Mammary epithelial cell (primary cell): ENCODE results near the gene ATAD3C.

Experiments
- CTCF ChIP-seq, 2 donors: IDR thresholded peaks in 1 of 2; conservative IDR thresholded peaks in 1 of 2; 2 replicates each; pipeline ENCODE4 v1.5.1; 2011 to 2012; ENCODE audit warnings: inconsistent platforms in 2 of 2, low read length in 2 of 2, mild to moderate bottlenecking in 2 of 2, control low read depth in 1 of 2, low read depth in 1 of 2; ENCODE audit not compliant: insufficient read depth in 1 of 2; ENCODE audit errors: extremely low read depth in 1 of 2
- EZH2 ChIP-seq: IDR thresholded peaks from 2 replicates; pipeline ENCODE4 v1.6.1; 2012; ENCODE audit warnings: low read length, inconsistent platforms, borderline replicate concordance

- TF ChIP-seq CTCF (conservative IDR thresholded peaks at IDR 0.05 in 1 of 2, IDR thresholded peaks at IDR 0.05 in 1 of 2; ENCODE audit: extremely low read depth in 1 of 2, insufficient read depth in 1 of 2, low read depth in 1 of 2, low read length in 2 of 2) (no peak), EZH2 (no peak)
Observed at GRCh38 chr1:1399872-1400575, 49.5 kb upstream of the ATAD3C start.
